NCI-H2029 (cell line): ENCODE results near the gene DUSP16.

Experiments
- DNase-seq: peaks from one replicate; lab custom pipeline; 2025; lab: John Stamatoyannopoulos, UW

Gene DUSP16

GRCh38 chr12:12441843-12442461, 120.7 kb downstream of the DUSP16 start:
- no peak for DNase-seq

GRCh38 chr12:12441429-12441807, 121.2 kb downstream of the DUSP16 start:
- DNase-seq = peak; percentile 41

DNA sequence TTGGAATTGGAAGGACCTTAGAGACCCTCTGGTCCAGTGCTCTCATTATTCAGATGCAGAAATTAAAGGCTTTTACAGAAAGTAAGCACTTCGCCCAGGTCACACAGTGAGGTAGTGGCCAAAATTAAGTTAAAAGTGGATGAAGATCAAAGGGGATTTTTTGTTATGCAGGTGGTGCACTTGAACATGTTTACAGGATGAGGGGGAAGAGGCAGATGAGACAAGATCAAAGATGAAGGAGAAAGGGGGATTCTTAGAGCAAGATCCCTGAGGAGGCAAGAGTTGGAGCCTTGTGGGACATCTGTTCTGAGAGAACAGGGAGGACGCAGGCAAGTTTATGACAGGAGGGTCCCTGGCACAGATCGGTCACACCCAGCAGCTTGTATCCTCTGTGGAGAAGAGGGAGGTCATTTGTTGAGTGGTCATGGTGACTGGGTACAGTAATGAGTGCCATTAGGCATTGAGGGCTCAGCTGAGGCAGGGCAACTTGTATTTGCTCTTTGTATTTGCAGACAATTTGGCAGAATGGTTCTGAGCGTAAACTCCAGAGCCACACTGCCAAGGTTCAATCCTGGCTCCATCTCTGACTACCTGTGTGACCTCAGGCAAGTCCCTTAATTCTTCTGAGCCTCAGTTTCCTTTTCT, 121.8 kb downstream of the DUSP16 start:
- DNase-seq = peak; percentile 79

DNA sequence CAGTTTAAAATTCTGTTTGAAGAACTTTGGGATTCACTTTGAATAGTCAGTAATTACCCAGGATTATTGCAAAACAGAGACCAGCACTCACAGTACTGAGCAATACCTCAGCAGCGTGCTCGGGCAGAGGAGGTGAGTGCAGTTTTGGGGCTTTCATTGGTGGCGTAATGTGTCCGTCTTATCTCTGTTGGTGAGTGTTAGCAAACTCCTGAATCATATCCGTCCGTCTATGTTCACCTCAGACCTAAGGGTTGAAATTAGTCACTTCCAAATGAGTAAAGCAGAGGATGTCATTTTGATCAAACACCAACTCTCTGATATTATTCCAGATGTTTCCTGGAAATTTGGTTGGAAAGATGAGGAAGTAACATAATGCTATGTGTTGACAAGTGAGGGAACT, 123.0 kb downstream of the DUSP16 start:
- no peak for DNase-seq

GRCh38 chr12:12436831-12437345, 125.8 kb downstream of the DUSP16 start:
- DNase-seq = no peak

- DNase-seq = no peak
These were observed 129.4 kb downstream of the DUSP16 start for GRCh38 chr12:12433203-12433731.

DNA sequence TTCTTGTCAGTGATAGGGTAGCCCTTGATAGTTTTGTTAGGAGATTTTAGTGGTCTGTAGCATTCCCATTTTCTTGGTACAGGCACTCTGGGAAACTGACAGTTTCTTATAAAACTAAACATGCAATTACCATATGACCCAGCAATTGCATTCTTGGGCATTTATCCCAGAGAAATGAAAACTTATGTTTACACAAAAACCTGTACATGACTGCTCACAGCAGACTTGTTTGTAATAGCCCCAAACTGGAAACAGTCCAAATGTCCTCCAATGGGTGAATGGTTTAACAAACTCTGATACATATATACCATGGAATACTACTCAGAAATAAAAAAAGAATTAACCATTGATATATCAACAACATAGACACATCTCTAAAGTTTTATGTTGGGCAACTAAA, 130.3 kb downstream of the DUSP16 start:
- DNase-seq = peak; percentile 30

DNA sequence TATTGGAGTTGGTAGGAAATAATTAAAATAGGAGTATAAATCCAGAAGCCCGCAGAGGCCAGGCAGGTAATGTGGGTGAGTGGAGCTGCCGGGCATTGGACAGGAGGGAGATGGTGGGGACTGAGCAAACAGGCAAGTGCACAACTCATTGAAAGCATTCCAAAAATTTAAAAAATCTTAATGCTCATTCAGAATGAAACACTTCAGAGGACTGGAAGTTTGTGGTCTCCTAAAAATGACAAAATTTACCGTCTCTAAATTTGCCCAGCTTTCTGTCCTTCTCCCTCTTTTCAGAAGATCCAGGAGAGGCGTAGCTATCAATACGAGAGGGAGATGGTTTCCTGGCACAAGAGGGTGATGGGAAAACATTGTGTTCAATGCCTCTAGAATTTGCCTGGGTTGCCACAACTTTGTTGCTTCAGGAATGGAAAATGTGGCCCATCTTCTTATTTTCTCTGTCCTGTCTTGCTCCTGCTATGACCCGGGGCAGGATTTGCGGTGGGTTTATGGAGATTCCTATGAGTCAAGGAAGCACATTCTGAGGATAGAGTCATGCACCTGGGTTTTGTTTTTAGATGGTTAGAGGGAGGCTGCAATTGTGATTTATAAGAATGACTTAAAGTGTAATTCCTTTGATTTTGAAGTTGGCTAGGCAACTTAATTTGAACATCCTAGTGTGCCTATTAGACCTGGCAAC, 133.6 kb downstream of the DUSP16 start:
- DNase-seq = no peak

DNA sequence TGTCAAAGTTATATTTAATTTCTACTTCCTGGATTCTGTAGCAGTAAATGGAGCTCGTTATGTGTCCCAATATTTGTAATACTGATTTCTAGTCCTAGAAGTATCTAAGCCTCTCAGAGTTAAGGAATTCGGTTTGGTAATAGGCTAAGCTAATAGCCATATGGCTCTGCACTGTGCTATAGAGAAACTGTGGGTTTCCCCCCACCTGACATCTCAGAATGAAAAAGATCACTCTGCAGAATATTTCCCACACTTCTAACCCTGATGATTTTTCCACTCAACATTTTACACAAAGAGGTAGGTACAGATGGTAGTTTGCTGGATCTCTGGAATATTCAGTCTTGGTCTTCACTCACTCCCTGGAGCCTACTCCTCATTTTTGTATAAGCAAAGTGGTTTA, 134.6 kb downstream of the DUSP16 start:
- no peak for DNase-seq

- no peak for DNase-seq
These were observed 135.1 kb downstream of the DUSP16 start for GRCh38 chr12:12427568-12427967.

GRCh38 chr12:12425616-12426015, 137.0 kb downstream of the DUSP16 start:
- DNase-seq = peak; percentile 33

- no peak for DNase-seq
These were observed 137.7 kb downstream of the DUSP16 start for GRCh38 chr12:12425001-12425400.
